Effector memory CD8-positive, alpha-beta T cell (primary cell): ENCODE data around the gene NSFL1C.

Source experiments
- ATAC-seq: fragments of 150-1000 bp; cut with Tn5 transposase; replicated peaks from 2 replicates; pipeline ENCODE4 v1.10.0; 2021; ENCODE audit warnings: mild to moderate bottlenecking, moderate library complexity
- DNase-seq, 3 experiments: peaks; one replicate each; pipeline ENCODE4 v3.0.0; 2021
- H3K27ac Mint-ChIP-seq, 2 donors: one replicate each; pipeline ENCODE4 v1.8.0; 2022; ENCODE audit warnings: mild to moderate bottlenecking in 2 of 2, mixed read lengths in 2 of 2, moderate library complexity in 2 of 2
- H3K27me3 Mint-ChIP-seq, 2 donors: one replicate each; pipeline ENCODE4 v1.8.0; 2022; ENCODE audit warnings: mixed read lengths in 2 of 2
- H3K36me3 Mint-ChIP-seq: one replicate; pipeline ENCODE4 v1.8.0; 2022; ENCODE audit warnings: mild to moderate bottlenecking, moderate library complexity, mixed read lengths; ENCODE audit not compliant: insufficient read depth
- H3K4me1 Mint-ChIP-seq, 2 donors: one replicate each; pipeline ENCODE4 v1.8.0; 2022; ENCODE audit warnings: low read depth in 2 of 2, mixed read lengths in 2 of 2
- H3K4me3 Mint-ChIP-seq, 2 donors: one replicate each; pipeline ENCODE4 v1.8.0; 2022; ENCODE audit warnings: mild to moderate bottlenecking in 2 of 2, mixed read lengths in 2 of 2, moderate library complexity in 2 of 2
- H3K9me3 Mint-ChIP-seq, 2 donors: one replicate each; pipeline ENCODE4 v1.8.0; 2022; ENCODE audit warnings: mixed read lengths in 2 of 2

NSFL1C gene

GRCh38 chr20:1474325-1474724 is 7.7 kb upstream of the NSFL1C start:
- H3K4me1 Mint-ChIP-seq: no peaks in the 10 kb centered on the region
- DNase-seq (no peak), ATAC-seq (no peak)
- H3K9me3 Mint-ChIP-seq: no peaks in the 10 kb centered on the region
- peaks cover 5% of the 10 kb centered on the region for H3K36me3 Mint-ChIP-seq
- peaks cover 33 to 80% of the 10 kb centered on the region in 2 donors for H3K27me3 Mint-ChIP-seq
- no peak overlapping the region for H3K27ac Mint-ChIP-seq
- H3K4me3 Mint-ChIP-seq: no peak overlapping the region

GRCh38 chr20:1473246-1474220 is 6.9 kb upstream of the NSFL1C start:
- peaks cover 29 to 80% of the 10 kb centered on the region in 2 donors for H3K27me3 Mint-ChIP-seq
- H3K36me3 Mint-ChIP-seq: peaks cover 5% of the 10 kb centered on the region
- H3K4me3 Mint-ChIP-seq: no peak overlapping the region
- peaks cover 0 to 1% of the 10 kb centered on the region in 2 donors for H3K4me1 Mint-ChIP-seq
- no peaks in the 10 kb centered on the region for H3K9me3 Mint-ChIP-seq
- H3K27ac Mint-ChIP-seq: no peak overlapping the region
- ATAC-seq (no peak), DNase-seq (no peak)

GRCh38 chr20:1472556-1473245 is 6.1 kb upstream of the NSFL1C start:
- Mint-ChIP-seq H3K9me3 (no peaks in the 10 kb centered on the region), H3K27ac (no peak overlapping the region), H3K27me3 (peaks cover 21 to 72% of the 10 kb centered on the region in 2 donors), H3K36me3 (peaks cover under 1% of the 10 kb centered on the region), H3K4me3 (no peak overlapping the region), H3K4me1 (peaks cover 2 to 3% of the 10 kb centered on the region in 2 donors)
- ATAC-seq (no peak), DNase-seq (no peak)

DNA sequence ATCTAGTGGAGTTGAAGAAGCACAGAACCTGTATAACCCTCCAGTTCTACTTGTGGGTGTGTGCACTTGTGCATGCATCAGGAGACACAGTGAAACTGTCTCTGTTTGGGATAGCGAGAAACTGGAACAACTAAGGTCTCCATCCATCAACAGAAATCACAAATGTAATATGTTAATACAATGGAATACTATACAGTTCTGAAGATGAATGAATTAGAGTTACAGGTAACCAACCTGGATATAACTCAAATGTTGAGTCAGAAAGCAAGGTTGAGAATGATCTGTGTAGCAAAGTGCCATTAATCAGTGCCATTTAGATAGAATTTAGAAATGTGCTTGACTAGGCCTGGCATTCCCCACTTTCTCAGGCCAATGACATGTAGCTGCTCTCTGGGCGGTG is 4.6 kb upstream of the NSFL1C start:
- no peak overlapping the region for H3K27ac Mint-ChIP-seq
- no peaks in the 10 kb centered on the region for H3K36me3 Mint-ChIP-seq
- H3K9me3 Mint-ChIP-seq: no peaks in the 10 kb centered on the region
- no peak for DNase-seq
- H3K4me3 Mint-ChIP-seq: no peak overlapping the region
- H3K4me1 Mint-ChIP-seq: peaks cover 8 to 10% of the 10 kb centered on the region in 2 donors
- ATAC-seq: no peak
- H3K27me3 Mint-ChIP-seq: peaks cover 18 to 58% of the 10 kb centered on the region in 2 donors

GRCh38 chr20:1469925-1470571 is 3.4 kb upstream of the NSFL1C start:
- Mint-ChIP-seq H3K36me3 (no peaks in the 10 kb centered on the region), H3K27me3 (peaks cover 13 to 53% of the 10 kb centered on the region in 2 donors), H3K4me1 (peaks cover 11 to 14% of the 10 kb centered on the region in 2 donors), H3K27ac (no peak overlapping the region), H3K4me3 (no peak overlapping the region), H3K9me3 (no peaks in the 10 kb centered on the region)
- DNase-seq: no peak
- ATAC-seq: no peak

- Mint-ChIP-seq H3K27ac (no peak overlapping the region), H3K4me1 (peaks cover 17 to 19% of the 10 kb centered on the region in 2 donors), H3K36me3 (no peaks in the 10 kb centered on the region), H3K9me3 (no peaks in the 10 kb centered on the region), H3K27me3 (peaks cover 13 to 52% of the 10 kb centered on the region in 2 donors), H3K4me3 (no peak overlapping the region)
- ATAC-seq: no peak
- no peak for DNase-seq
These were observed 2.8 kb upstream of the NSFL1C start for GRCh38 chr20:1469306-1469905.

DNA sequence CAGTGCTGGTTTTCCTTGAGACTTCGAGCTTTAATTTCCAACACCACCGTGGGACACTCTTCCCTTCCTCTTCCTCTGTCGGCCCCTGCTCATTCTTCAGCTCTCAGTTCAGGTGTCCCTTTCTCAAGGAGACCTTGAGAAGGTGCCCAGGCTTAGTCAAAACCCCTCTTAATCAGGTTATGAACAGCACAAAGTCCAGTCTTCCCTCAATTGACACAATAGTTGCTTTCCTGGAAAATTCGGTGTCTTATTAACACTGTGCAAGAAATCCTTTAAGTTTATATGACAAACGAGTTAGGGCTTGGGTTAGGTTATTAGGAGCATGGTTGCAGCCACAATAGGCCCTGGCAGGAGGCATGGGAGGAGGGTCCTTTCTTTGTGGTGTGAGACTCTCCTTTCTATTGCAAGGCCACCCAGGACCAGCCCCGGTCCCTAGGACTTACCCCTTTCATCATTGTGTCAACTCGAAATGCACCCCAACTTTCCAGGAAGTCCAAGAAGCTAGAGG is 1.5 kb upstream of the NSFL1C start:
- no peaks in the 10 kb centered on the region for H3K9me3 Mint-ChIP-seq
- peak overlapping the region; percentile 83 for H3K4me3 Mint-ChIP-seq
- no peaks in the 10 kb centered on the region for H3K36me3 Mint-ChIP-seq
- peaks cover 23 to 25% of the 10 kb centered on the region in 2 donors for H3K4me1 Mint-ChIP-seq
- H3K27me3 Mint-ChIP-seq: peaks cover 9 to 40% of the 10 kb centered on the region in 2 donors
- DNase-seq (no peak), ATAC-seq (no peak)
- peak overlapping the region in 1 of 2 donors; percentile 90 for H3K27ac Mint-ChIP-seq

GRCh38 chr20:1467355-1468116 is 887 bp upstream of the NSFL1C start:
- Mint-ChIP-seq H3K4me3 (peak overlapping the region; percentile 83), H3K9me3 (no peaks in the 10 kb centered on the region), H3K27me3 (peaks cover 7 to 34% of the 10 kb centered on the region in 2 donors), H3K27ac (peak overlapping the region; percentile 84 to 90), H3K4me1 (peaks cover 25 to 26% of the 10 kb centered on the region in 2 donors), H3K36me3 (peaks cover 3% of the 10 kb centered on the region)
- ATAC-seq: no peak
- no peak for DNase-seq

DNA sequence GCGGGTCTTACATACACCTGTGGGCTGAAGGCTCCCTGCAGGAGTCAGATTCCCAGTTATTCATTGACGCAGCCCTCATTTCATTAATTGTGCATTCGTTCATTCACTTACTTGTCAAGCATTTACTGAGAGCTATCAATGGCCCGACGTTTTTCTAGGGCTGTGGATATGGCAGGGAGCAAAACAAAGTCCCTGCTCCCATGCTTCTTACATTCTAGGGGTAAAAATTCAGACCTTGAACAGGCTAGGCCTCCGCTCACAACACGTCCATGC is 369 bp upstream of the NSFL1C start:
- Mint-ChIP-seq H3K4me1 (peaks cover 25 to 26% of the 10 kb centered on the region in 2 donors), H3K4me3 (peak overlapping the region; percentile 83), H3K9me3 (no peaks in the 10 kb centered on the region), H3K27ac (peak overlapping the region; percentile 84 to 90), H3K36me3 (peaks cover 5% of the 10 kb centered on the region), H3K27me3 (peaks cover 7 to 28% of the 10 kb centered on the region in 2 donors)
- ATAC-seq (no peak), DNase-seq (no peak)

DNA sequence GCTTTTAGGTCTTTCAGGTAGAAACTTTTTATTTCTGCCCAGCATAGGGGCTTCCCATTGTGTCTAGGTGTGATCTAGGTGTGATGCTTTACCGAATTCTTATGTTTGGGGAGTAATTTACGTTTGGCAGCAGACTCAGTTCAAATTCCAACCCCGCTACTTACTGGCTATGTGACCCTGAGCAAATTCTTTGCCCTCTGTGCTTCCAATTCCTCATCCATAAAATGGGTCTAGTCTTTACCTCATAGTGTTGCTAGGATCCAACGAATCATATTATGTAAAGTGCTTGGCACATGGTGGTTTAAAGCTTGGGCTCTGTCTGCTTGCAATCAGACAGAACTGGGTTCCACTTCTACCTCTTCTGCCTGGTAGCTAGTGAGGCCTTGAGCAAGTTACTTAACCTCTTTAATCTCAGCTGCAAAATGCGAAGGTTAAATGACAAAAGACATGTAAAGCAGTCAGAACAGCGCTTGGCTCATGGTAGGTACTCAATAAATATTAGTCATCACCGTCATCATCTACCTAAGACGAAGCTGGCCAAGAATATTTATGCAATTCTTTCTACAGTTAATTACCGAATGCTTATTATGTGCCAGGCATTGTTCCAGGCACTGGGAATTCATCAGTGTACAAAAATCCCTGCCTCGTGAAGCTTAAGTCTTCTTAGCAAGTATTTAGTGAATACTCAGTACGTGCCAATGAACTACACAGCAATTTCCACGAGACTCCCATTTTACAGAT is 1.0 kb downstream of the NSFL1C start:
- ATAC-seq: no peak
- H3K4me1 Mint-ChIP-seq: peaks cover 25 to 27% of the 10 kb centered on the region in 2 donors
- H3K36me3 Mint-ChIP-seq: peaks cover 6% of the 10 kb centered on the region
- H3K27ac Mint-ChIP-seq: peak overlapping the region; percentile 84 to 90
- H3K9me3 Mint-ChIP-seq: no peaks in the 10 kb centered on the region
- DNase-seq: no peak
- peak overlapping the region; percentile 83 for H3K4me3 Mint-ChIP-seq
- H3K27me3 Mint-ChIP-seq: peaks cover 2 to 15% of the 10 kb centered on the region in 2 donors

DNA sequence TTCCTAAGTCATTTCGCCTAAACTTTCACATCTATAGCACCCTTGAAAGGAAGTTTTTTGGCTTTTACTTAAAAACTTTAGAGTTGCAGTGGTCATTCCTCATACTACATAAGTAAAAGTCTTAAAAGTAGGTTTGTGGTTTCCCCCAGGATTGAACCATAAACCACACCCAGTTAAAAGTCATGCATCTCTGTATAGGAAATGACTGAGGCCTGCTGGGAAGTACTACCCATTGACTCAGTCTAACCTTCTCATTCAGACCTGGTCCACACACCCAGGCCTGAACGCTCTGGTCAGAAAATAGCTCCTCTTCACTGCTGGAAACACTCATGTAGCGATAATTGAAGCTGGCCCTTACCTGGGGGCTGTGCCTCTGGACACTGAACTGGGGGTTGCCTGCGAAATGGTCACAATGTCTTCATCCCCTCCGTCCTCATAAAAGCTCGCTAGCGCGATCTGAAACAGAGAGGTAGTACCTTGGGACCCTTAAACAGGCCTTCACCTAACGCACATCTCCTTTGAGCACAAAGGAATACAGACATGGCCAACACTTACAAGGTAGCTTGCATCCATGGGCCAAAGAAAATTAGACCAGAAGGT is 2.6 kb downstream of the NSFL1C start:
- DNase-seq: no peak
- H3K36me3 Mint-ChIP-seq: peaks cover 20% of the 10 kb centered on the region
- no peaks in the 10 kb centered on the region for H3K9me3 Mint-ChIP-seq
- peak overlapping the region in 1 of 2 donors; percentile 17 for H3K27ac Mint-ChIP-seq
- peaks cover 25 to 30% of the 10 kb centered on the region in 2 donors for H3K4me1 Mint-ChIP-seq
- ATAC-seq: no peak
- H3K4me3 Mint-ChIP-seq: no peak overlapping the region
- H3K27me3 Mint-ChIP-seq: peaks cover 0 to 6% of the 10 kb centered on the region in 2 donors

- Mint-ChIP-seq H3K4me3 (no peak overlapping the region), H3K27ac (no peak overlapping the region), H3K36me3 (peaks cover 28% of the 10 kb centered on the region), H3K27me3 (no peaks in the 10 kb centered on the region), H3K4me1 (peaks cover 23 to 28% of the 10 kb centered on the region in 2 donors), H3K9me3 (no peaks in the 10 kb centered on the region)
- ATAC-seq: no peak
- DNase-seq: no peak
These were observed 3.8 kb downstream of the NSFL1C start for GRCh38 chr20:1462834-1463233.
